HTERT RPE-1 (cell line): ENCODE results near the gene ZACN.
"Not testable (repeated sequence)": the region's sequence is repeated elsewhere in the genome, so short reads cannot be mapped to it uniquely, and the experiment has no call there.

Experiments
- in situ Hi-C: fragments of 300-500 bp; cut with MboI; formaldehyde crosslinking; loops from 4 replicates; pipeline ENCODE4 v1.14.3; 2020; ENCODE audit warnings: low sequenced_read_pairs

Gene ZACN

DNA sequence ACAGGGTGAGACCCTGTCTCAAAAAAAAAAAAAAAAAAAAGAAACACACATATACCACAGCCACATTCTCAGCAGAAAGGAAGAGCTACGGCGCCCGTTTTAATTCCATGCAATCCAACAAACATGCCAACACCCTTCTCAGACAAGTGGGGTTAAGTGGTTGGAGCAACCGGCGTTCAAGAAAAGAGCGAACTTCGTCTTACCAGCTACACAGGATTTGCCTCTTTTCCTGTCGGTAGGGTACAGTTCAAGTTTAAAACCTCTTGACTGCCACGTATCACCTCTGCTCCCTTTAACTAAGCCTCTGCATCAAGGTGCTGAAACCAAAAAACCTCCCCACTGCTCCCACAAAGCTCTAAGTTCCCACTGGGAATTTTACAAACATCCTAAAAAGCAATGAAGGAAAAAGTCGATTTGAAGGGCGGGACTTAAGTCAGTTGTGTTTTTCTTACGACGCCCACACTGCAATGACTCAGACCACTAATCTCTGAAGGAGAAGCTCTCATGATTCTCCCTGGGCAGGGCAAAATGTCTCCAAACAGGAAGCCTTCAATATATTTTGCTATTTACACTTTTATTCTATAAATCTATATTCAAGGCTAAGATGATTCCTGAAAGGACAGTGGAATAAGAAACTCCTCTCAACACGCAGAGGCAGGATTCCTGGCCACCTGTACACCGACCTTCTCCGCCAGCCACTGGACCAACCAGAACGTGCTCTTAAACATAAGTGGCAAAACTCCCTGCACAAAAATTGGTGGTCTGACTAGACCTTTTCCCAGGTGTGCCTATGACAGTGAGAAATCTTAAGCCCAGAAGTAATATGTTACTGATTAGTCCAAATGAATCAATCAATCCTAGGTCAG is 25.5 kb upstream of the ZACN start:
- in situ Hi-C loops = no loop called here

DNA sequence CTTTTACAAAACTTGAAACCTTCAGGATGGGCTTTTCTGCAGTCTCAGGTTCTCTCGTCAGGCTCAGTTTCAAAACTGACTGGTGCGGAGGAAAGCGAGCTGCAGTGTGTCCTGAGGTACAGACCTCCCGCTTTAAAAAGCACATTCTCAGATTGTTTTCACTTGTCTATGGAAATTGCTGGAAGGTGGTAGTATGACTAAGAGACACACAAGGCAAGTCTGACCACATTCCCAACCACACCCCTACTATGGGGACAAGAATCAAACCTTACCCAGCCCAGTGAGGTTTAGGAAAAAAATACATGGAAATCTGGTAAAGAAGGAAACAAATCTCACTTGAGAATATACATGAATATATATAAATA is 24.9 kb upstream of the ZACN start:
- in situ Hi-C loops = no loop called here

DNA sequence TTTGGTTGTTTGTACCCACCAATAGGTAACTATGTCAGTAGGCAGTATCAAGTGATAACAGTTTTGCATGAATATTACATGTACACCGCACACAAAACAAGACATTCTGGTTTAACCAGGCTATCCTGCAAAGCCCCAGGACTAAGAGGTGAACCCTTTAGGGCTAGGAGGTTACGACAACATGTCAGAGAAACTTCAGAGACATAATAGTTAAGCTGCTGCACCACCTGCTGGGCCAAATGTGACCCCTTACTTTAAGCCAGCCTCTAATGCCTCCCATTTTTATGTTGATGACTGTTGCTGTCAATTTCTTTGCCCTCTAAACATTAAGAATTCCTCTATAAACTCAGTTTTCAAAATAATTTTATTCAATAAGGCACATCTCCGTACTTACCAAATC is 22.1 kb upstream of the ZACN start:
- in situ Hi-C loops = no loop called here

DNA sequence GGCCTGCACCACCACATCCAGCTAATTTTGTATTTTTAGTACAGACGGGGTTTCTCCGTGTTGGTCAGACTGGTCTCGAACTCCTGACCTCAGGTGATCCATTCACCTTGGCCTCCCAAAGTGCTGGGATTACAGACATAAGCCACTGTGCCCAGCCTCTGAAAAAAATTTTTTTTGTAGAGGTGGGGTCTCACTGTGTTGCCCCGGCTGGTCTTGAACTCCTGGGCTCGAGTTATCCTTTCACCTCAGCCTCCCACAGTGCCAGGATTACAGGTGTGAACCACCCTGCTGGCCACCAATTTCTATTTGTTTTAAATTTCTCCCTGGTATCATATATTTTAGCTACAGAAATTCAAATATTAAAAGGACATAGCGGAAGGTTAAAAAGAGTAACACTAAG is 20.7 kb upstream of the ZACN start:
- in situ Hi-C loops = not testable (repeated sequence)

DNA sequence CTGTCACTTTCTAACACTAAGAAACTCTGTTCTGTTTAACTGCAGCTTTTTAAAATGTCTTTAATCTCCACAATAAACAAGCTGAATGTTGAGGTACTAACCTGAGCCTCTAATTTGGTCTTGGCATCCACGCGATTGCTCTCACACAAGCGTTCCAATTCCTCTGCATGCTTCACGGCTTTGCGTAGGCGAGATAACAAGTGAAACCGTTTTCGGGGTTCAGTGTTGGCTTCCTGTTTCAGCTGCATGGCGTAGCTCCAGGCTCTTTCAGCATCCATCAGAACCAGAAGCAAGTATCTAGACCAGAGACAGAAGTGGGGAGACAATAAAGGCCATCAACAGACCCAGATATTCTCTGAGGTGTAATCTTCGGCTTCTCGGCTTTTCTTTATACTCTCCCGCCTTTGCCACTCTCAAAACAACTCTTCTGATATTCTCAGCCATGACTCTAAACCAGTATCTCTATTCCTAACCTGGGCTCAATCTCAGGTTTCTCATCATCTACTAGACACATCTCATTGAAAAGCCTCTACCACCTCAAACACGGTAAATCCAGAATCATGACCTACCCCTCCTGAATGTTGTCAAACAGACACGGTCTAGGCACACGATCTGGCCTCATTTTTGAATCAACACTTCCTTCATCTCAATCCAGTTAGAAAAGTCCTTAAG is 15.0 kb upstream of the ZACN start:
- in situ Hi-C loops = no loop called here

DNA sequence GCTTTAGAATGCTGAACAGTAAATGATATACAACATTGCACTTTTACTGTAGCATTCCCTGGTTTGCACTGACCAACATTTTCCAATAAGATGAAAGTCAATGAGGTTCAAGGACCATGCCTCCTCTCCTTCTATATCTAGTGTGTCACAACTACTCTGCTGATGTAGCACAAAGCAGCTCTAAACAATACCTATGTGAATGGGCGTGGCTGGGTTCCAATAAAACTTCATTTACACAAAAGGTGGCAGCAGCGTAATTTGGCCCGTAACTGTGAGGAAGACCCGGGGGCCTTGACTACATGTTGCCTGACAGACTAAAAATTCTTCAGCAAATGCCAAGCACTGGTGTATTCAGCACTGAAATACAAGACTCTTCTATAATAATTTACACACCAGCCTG is 13.2 kb upstream of the ZACN start:
- in situ Hi-C loops = no loop called here

DNA sequence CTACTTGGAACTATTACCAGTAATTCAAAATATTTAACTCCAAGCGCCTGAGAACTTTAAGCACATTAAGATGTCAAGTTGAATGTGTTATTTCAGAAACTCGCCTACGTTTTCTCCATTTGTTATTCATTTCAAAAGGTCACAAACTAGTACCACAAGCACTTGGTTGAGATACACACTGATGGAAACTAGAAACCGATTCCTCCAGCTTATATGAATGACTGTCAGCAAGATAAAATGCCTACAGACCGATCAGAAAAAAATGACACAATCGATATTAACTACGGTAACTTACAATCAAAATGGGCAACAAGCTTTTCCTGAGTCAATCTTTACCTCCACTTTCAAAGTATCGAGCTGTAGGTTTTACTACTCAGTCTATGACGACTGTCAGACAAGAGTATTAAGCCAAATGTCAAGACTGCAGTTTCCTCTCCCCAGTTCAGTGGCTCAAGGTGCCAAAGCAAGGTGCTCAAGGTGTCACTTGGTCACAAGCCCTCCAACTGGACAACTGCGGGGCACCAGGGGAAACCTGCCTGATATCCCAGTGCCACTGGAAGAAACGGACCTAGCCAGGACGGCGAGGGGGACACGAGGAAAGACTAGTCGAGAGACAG is 7.3 kb upstream of the ZACN start:
- in situ Hi-C loops = no loop called here

DNA sequence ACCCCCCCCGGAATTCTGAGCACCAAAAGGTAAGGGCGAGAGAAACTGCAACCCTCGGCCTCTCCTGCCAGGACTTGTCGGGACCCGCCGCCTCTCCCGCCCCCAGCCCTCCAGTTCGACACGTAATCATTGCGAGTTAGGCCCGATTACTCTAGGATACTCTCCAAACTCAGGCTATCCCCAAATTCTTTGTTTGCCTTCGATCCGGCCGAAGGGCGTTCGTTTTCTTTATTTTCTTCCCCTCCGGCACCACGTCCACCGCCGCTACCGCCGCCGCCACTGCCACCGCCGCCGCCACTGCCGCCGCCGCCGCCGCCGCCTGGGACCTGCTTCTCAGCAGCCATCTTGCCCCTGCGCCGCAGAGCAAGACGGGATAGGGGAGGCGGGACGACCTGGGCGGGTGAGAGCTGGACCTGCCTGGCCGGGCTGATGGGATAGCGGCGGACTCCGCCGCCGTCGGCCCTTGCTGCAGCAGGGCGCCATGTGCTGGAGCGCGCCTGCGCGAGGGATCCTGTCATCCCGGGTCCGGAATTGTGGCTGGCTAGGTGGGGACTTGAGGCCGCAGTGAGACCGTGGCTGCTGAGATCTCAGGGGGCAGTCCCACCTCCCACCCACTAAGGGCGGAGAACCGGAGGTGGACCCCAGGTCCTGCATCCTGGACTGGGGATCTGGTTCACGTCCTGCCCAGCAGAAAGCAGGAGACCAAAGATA is 6.7 kb upstream of the ZACN start, which contains the start of gene SRP68:
SRP68 (minus strand) TSS at position 370 of the 711 bp plus-strand sequence; CDS start at position 344, 26 bp downstream.
- in situ Hi-C loops = no loop called here

DNA sequence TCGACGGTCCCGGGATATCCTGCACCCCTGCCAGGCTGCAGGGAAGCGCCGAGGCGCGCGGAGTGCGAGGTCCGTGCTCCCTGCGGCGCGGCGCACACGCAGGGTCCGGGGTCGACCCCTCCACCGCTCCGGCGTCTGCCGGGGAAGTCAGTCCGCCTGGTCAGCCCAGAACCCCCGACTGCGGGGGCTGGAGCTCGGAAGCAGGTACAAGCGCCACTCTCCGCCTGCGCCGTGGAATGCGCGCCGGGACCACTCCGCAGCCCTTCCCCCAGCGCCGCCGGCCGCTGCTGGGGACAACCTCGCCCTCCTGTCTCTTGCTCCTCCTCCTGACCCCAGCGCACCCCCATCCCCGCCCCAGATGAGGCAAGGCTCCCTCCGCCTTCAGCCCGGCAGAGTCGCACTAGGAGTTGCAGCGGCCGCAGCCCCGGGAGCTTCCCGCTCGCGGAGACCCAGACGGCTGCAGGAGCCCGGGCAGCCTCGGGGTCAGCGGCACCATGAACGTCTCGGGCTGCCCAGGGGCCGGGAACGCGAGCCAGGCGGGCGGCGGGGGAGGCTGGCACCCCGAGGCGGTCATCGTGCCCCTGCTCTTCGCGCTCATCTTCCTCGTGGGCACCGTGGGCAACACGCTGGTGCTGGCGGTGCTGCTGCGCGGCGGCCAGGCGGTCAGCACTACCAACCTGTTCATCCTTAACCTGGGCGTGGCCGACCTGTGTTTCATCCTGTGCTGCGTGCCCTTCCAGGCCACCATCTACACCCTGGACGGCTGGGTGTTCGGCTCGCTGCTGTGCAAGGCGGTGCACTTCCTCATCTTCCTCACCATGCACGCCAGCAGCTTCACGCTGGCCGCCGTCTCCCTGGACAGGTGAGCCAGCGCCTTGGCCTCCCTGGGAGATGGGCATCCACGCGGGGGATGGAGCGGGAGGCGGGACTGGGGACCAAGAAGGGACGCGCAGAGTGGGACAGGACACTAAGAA is 4.3 kb upstream of the ZACN start, which contains the start of gene GALR2:
GALR2 (plus strand) TSS at position 392 of the 974 bp plus-strand sequence; CDS start at position 495, 103 bp downstream.
- in situ Hi-C loops = no loop called here

DNA sequence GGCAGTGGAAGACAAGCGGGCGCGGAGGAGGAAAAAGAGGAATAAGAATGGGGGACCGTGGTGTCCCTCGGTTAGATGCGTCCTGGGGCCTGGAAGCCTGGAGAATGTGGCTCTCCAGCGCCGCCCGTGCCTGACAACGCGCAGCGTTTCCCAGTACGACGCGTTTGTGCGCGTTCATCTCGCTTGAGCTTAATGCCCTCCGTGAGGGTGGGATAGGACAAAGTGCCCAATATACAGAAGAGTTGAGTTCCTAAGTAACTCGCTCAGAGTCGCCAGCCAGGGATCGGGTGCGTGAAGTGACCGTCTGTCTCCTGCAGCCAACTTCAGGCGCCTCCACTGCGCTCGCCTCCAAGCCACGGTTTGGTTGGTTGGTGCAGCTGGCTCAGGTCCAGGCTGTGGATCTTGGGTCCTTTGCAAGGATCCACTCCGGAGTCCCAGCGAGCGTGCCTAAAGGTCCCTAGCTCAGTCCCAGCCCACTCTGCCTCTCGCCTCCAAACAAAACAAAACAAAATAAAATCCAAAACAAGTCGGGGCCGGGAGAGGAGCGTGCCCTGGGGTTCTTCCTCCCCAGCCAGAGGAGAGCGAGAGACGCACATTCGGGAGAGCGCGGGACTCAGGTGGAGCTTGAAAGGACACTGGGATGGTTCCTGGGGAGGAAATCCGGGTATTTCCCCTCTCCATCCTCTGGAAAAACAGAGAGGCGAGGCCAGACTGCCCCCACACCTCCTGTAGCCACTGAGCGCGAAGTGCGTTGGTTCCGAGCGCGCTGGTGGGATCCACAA is 3.4 kb upstream of the ZACN start:
- in situ Hi-C loops = no loop called here

DNA sequence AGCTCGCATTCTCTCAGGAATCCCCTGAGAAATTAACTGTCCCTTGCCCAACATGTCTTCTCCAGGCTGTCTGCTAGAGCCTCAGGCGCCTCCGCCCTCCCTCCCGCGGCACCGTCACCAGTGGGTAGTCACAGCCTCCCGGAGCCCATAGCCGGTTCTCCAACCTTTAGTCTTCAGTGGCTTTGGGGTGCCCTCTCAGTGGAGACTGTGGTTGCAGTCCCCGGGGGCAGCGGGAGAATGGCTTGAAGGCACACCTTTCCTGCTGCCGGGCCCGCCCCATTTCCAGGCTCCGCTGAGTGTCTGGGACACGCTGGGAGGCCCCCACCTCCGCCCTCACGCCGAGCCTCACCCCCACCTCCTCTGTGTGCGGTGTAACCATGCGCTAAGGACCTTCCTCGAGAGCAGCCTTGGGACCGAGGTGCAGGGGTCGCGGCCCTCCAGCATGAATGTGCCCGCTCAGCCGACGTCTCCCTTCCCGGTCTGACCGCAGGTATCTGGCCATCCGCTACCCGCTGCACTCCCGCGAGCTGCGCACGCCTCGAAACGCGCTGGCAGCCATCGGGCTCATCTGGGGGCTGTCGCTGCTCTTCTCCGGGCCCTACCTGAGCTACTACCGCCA is 2.7 kb upstream of the ZACN start:
- in situ Hi-C loops = no loop called here

DNA sequence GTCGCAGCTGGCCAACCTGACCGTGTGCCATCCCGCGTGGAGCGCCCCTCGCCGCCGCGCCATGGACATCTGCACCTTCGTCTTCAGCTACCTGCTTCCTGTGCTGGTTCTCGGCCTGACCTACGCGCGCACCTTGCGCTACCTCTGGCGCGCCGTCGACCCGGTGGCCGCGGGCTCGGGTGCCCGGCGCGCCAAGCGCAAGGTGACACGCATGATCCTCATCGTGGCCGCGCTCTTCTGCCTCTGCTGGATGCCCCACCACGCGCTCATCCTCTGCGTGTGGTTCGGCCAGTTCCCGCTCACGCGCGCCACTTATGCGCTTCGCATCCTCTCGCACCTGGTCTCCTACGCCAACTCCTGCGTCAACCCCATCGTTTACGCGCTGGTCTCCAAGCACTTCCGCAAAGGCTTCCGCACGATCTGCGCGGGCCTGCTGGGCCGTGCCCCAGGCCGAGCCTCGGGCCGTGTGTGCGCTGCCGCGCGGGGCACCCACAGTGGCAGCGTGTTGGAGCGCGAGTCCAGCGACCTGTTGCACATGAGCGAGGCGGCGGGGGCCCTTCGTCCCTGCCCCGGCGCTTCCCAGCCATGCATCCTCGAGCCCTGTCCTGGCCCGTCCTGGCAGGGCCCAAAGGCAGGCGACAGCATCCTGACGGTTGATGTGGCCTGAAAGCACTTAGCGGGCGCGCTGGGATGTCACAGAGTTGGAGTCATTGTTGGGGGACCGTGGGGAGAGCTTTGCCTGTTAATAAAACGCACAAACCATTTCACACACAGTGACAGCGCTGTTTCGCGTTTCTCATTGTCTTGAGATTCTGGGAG is 2.0 kb upstream of the ZACN start:
- in situ Hi-C loops = no loop called here

DNA sequence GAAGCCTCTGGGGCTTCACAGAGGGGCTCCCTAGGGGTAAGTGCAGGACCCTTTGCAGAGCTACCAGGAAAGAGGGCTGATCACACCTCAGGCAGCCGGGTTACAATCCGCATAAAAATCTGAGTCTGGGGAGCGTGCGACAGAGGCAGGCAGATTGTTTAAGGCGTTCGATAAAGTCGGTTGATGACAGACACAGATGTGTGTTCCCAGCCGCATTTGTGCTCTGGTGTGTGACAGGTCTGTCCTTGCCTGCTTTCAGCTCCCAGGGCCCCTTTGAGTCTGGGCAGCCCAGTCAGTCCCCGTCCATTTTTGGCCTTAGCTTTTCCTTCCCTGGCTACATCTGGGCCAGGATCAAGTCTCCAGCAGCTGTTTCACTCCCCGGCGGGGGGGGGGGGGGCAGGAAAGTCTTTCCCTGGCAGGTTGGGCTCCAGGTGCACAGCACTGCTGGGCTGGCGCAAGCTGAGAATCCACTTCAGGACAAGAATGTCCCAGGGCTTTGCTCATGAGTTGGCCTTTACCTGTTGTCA is 1.3 kb upstream of the ZACN start:
- in situ Hi-C loops = no loop called here

DNA sequence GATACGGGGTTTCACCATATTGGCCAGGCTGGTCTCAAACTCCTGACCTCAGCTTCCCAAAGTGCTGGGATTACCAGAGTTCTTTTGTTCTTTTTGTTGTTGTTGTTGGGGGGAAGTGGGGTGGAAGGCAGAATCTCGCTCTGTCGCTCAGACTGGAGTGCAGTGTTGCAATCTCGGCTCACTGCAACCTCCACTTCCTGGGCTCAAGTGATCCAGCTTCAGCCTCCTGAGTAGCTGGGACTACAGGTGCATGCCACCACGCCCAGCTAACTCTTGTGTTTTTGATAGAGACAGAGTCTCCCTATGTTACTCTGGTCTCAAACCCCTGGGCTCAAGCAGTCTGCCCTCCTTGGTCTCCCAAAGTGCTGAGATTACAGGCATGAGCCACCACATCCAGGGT is 612 bp upstream of the ZACN start:
- in situ Hi-C loops = not testable (repeated sequence)

DNA sequence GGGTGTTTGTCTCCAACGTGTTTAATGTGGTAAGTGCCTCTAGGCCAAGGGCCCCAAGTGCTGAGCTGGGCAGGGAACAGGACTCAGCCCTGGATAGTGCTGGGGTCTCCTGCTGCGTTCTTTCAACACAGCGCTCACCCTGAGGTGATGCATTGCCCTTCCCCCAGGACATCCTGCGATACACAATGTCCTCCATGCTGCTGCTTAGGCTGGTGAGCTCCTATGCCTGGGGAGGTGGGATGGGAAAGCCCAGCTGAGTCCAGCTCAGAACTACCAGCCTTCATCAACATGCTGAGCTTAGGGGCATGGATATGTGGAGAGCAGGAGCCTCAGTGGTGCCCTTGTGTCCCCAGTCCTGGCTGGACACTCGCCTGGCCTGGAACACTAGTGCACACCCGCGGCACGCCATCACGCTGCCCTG is 563 bp downstream of the ZACN start:
- in situ Hi-C loops = no loop called here

DNA sequence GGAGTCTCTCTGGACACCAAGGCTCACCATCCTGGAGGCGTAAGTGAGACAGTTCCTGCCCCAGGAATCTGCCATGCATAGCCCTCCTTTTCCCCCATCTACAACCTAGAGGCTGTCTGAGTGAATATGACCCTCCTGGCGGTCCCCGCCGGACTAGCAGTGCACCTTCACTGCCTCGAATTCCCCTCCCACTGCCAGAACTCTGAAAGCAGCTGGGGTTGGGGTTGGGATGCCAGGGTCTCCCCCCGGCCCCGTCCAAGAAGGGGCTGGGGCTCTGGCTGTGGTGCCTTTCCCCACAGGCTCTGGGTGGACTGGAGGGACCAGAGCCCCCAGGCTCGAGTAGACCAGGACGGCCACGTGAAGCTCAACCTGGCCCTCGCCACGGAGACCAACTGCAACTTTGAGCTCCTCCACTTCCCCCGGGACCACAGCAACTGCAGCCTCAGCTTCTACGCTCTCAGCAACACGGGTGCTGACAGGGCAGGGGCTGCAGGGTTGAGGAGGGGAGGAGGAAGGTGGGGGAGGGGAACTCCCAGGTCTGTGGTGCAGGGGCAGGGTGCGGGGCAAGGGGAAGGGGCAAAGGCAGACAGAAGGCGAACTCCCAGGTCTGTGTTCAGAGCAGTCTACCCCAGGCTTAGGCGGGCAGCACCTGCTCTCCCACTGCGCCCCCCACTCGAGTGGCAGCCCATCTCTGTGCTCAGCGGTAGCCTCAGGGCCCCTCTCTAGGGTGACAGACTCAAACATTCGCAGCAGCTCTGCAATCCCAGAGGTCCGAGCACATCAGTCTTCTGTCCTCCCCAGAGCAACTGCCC is 1.2 kb downstream of the ZACN start:
- in situ Hi-C loops = no loop called here

DNA sequence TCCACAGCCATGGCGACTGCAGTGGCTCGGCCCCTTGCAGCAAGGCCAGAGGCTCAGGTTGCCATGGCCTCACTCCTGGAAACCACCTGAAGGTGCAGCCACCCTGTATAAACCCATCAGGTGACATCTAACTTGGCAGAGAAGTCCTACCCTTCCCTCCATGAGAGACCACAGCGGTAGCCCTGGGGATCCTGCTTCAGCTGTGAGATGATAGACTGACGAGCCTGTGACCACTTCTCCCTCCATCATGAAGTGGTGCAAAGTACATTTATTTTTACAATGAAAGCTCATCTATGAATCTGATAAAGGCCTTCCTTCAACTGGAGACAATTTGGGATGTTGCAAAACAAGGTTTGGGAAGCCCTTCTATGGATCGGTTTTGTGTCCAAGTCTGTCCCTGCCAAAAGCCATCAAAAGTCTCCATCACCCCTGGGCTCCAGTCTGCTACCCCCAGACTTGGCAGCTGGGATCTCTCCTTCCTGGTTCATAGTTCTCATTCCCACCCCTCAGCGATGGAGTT is 1.8 kb downstream of the ZACN start:
- in situ Hi-C loops = no loop called here
